ENCODE results near the gene MCC. TPM values are rescaled to one million over a fixed set of nuclear protein-coding genes. Genes with fewer than 3 reads are reported as not detected.
A peak's percentile ranks its signal among the peaks of the same experiment; 100 is the strongest.

Gene MCC
- total and polyA plus RNA-seq, 4 donors = 4.5 to 20.0 (median 9.7) TPM

- intact Hi-C loops (cut with DNase I) = no loop called here
- Histone ChIP-seq H3K27ac (ENCODE audit: low read depth in 1 of 2, low read length in 2 of 2) (no peak overlapping the region), H3K9me3 (ENCODE audit: control insufficient read depth, low read length) (no peaks in the 10 kb centered on the region), H3K36me3 (ENCODE audit: control insufficient read depth in 1 of 2, insufficient read depth in 2 of 2, low read length in 1 of 2) (no peaks in the 10 kb centered on the region), H3K27me3 (ENCODE audit: control insufficient read depth in 1 of 2, insufficient read depth in 2 of 2, low read length in 1 of 2) (no peaks in the 10 kb centered on the region), H3K4me1 (ENCODE audit: control insufficient read depth in 1 of 2, insufficient read depth in 2 of 2, low read length in 2 of 2) (no peaks in the 10 kb centered on the region), H3K4me3 (ENCODE audit: low read length in 2 of 2) (no peak overlapping the region)
- peak in 1 of 2 donors; percentile 50 for DNase-seq
- 37 to 45% methylated on average over 7 of the region's 7 CpGs for WGBS, 2 donors
- ATAC-seq (ENCODE audit: low FRiP score) = peak; percentile 42
These were observed 237.8 kb downstream of the MCC start for GRCh38 chr5:113250341-113250953.

- H3K4me1 ChIP-seq (ENCODE audit: control insufficient read depth in 1 of 2, insufficient read depth in 2 of 2, low read length in 2 of 2) = no peaks in the 10 kb centered on the region
- no peak overlapping the region for H3K27ac ChIP-seq (ENCODE audit: low read depth in 1 of 2, low read length in 2 of 2)
These were observed 239.0 kb downstream of the MCC start for GRCh38 chr5:113249206-113249605.

GRCh38 chr5:113246361-113246870 lies 241.8 kb downstream of the MCC start:
- intact Hi-C loops (cut with DNase I) = no loop called here
- Histone ChIP-seq H3K9me3 (ENCODE audit: control insufficient read depth, low read length) (no peaks in the 10 kb centered on the region), H3K4me1 (ENCODE audit: control insufficient read depth in 1 of 2, insufficient read depth in 2 of 2, low read length in 2 of 2) (no peaks in the 10 kb centered on the region), H3K36me3 (ENCODE audit: control insufficient read depth in 1 of 2, insufficient read depth in 2 of 2, low read length in 1 of 2) (no peaks in the 10 kb centered on the region), H3K27ac (ENCODE audit: low read depth in 1 of 2, low read length in 2 of 2) (no peak overlapping the region), H3K27me3 (ENCODE audit: control insufficient read depth in 1 of 2, insufficient read depth in 2 of 2, low read length in 1 of 2) (no peaks in the 10 kb centered on the region), H3K4me3 (ENCODE audit: low read length in 2 of 2) (no peak overlapping the region)
- no peak for DNase-seq
- ATAC-seq (ENCODE audit: low FRiP score) = no peak
- 77 to 83% methylated on average over 5 of the region's 5 CpGs for WGBS, 2 donors

More at GRCh38 chr5:113249206-113249605, 239.0 kb downstream of the MCC start:
- intact Hi-C loops (cut with DNase I) = no loop called here
- DNase-seq (no peak), ATAC-seq (ENCODE audit: low FRiP score) (no peak)
- Histone ChIP-seq H3K27me3 (ENCODE audit: control insufficient read depth in 1 of 2, insufficient read depth in 2 of 2, low read length in 1 of 2) (no peaks in the 10 kb centered on the region), H3K4me3 (ENCODE audit: low read length in 2 of 2) (no peak overlapping the region), H3K9me3 (ENCODE audit: control insufficient read depth, low read length) (no peaks in the 10 kb centered on the region), H3K36me3 (ENCODE audit: control insufficient read depth in 1 of 2, insufficient read depth in 2 of 2, low read length in 1 of 2) (no peaks in the 10 kb centered on the region)
- 88 to 89% methylated on average over 1 of the region's 1 CpG for WGBS, 2 donors

- WGBS, 2 donors = 29 to 37% methylated on average over 2 of the region's 2 CpGs
- Histone ChIP-seq H3K4me3 (ENCODE audit: low read length in 2 of 2) (no peak overlapping the region), H3K9me3 (ENCODE audit: control insufficient read depth, low read length) (no peaks in the 10 kb centered on the region), H3K27me3 (ENCODE audit: control insufficient read depth in 1 of 2, insufficient read depth in 2 of 2, low read length in 1 of 2) (no peaks in the 10 kb centered on the region), H3K27ac (ENCODE audit: low read depth in 1 of 2, low read length in 2 of 2) (no peak overlapping the region), H3K36me3 (ENCODE audit: control insufficient read depth in 1 of 2, insufficient read depth in 2 of 2, low read length in 1 of 2) (no peaks in the 10 kb centered on the region), H3K4me1 (ENCODE audit: control insufficient read depth in 1 of 2, insufficient read depth in 2 of 2, low read length in 2 of 2) (no peaks in the 10 kb centered on the region)
- ATAC-seq (ENCODE audit: low FRiP score) (no peak), DNase-seq (no peak)
- intact Hi-C loops (cut with DNase I) = no loop called here
These were observed 242.6 kb downstream of the MCC start for GRCh38 chr5:113245427-113246225.

- ATAC-seq (ENCODE audit: low FRiP score) = no peak
- no peaks in the 10 kb centered on the region for H3K36me3 ChIP-seq (ENCODE audit: control insufficient read depth in 1 of 2, insufficient read depth in 2 of 2, low read length in 1 of 2)
- no peak for DNase-seq
- no peak overlapping the region for H3K27ac ChIP-seq (ENCODE audit: low read depth in 1 of 2, low read length in 2 of 2)
- no peak overlapping the region for H3K4me3 ChIP-seq (ENCODE audit: low read length in 2 of 2)
- 96 to 98% methylated on average over 9 of the region's 9 CpGs for whole genome bisulfite sequencing, 2 donors
- H3K4me1 ChIP-seq (ENCODE audit: control insufficient read depth in 1 of 2, insufficient read depth in 2 of 2, low read length in 2 of 2) = no peaks in the 10 kb centered on the region
- no peaks in the 10 kb centered on the region for H3K27me3 ChIP-seq (ENCODE audit: control insufficient read depth in 1 of 2, insufficient read depth in 2 of 2, low read length in 1 of 2)
- intact Hi-C loops (cut with DNase I) = no loop called here
- H3K9me3 ChIP-seq (ENCODE audit: control insufficient read depth, low read length) = no peaks in the 10 kb centered on the region
These were observed 243.3 kb downstream of the MCC start for GRCh38 chr5:113244966-113245365.

GRCh38 chr5:113243349-113243664 lies 244.9 kb downstream of the MCC start:
- DNase-seq (no peak), ATAC-seq (ENCODE audit: low FRiP score) (no peak)
- H3K27me3 ChIP-seq (ENCODE audit: control insufficient read depth in 1 of 2, insufficient read depth in 2 of 2, low read length in 1 of 2) = no peaks in the 10 kb centered on the region
- no peaks in the 10 kb centered on the region for H3K4me1 ChIP-seq (ENCODE audit: control insufficient read depth in 1 of 2, insufficient read depth in 2 of 2, low read length in 2 of 2)
- H3K4me3 ChIP-seq (ENCODE audit: low read length in 2 of 2) = no peak overlapping the region
- H3K27ac ChIP-seq (ENCODE audit: low read depth in 1 of 2, low read length in 2 of 2) = no peak overlapping the region
- no peaks in the 10 kb centered on the region for H3K9me3 ChIP-seq (ENCODE audit: control insufficient read depth, low read length)
- intact Hi-C loops (cut with DNase I) = no loop called here
- no peaks in the 10 kb centered on the region for H3K36me3 ChIP-seq (ENCODE audit: control insufficient read depth in 1 of 2, insufficient read depth in 2 of 2, low read length in 1 of 2)
- WGBS, 2 donors = 65 to 74% methylated on average over 2 of the region's 2 CpGs

- H3K9me3 ChIP-seq (ENCODE audit: control insufficient read depth, low read length) = no peaks in the 10 kb centered on the region
- no peaks in the 10 kb centered on the region for H3K4me1 ChIP-seq (ENCODE audit: control insufficient read depth in 1 of 2, insufficient read depth in 2 of 2, low read length in 2 of 2)
- no peak overlapping the region for H3K27ac ChIP-seq (ENCODE audit: low read depth in 1 of 2, low read length in 2 of 2)
- DNase-seq (no peak), ATAC-seq (ENCODE audit: low FRiP score) (no peak)
- intact Hi-C loops (cut with DNase I) = no loop called here
- 83 to 95% methylated on average over 8 of the region's 8 CpGs for WGBS, 2 donors
- H3K4me3 ChIP-seq (ENCODE audit: low read length in 2 of 2) = no peak overlapping the region
- H3K27me3 ChIP-seq (ENCODE audit: control insufficient read depth in 1 of 2, insufficient read depth in 2 of 2, low read length in 1 of 2) = no peaks in the 10 kb centered on the region
- no peaks in the 10 kb centered on the region for H3K36me3 ChIP-seq (ENCODE audit: control insufficient read depth in 1 of 2, insufficient read depth in 2 of 2, low read length in 1 of 2)
These were observed 245.5 kb downstream of the MCC start for GRCh38 chr5:113242481-113243348.

- Histone ChIP-seq H3K36me3 (ENCODE audit: control insufficient read depth in 1 of 2, insufficient read depth in 2 of 2, low read length in 1 of 2) (no peaks in the 10 kb centered on the region), H3K4me1 (ENCODE audit: control insufficient read depth in 1 of 2, insufficient read depth in 2 of 2, low read length in 2 of 2) (no peaks in the 10 kb centered on the region), H3K4me3 (ENCODE audit: low read length in 2 of 2) (no peak overlapping the region), H3K9me3 (ENCODE audit: control insufficient read depth, low read length) (no peaks in the 10 kb centered on the region), H3K27ac (ENCODE audit: low read depth in 1 of 2, low read length in 2 of 2) (no peak overlapping the region), H3K27me3 (ENCODE audit: control insufficient read depth in 1 of 2, insufficient read depth in 2 of 2, low read length in 1 of 2) (no peaks in the 10 kb centered on the region)
- intact Hi-C loops (cut with DNase I) = no loop called here
- DNase-seq (no peak), ATAC-seq (ENCODE audit: low FRiP score) (no peak)
- WGBS, 2 donors = 96 to 97% methylated on average over 3 of the region's 3 CpGs
These were observed 247.1 kb downstream of the MCC start for GRCh38 chr5:113240951-113241726.

Data from aorta (tissue), 5 donors.